Measurements from ENCODE around the gene SLC30A10.
"Not testable (repeated sequence)": the region's sequence is repeated elsewhere in the genome, so short reads cannot be mapped to it uniquely, and the experiment has no call there.

The SLC30A10 gene

GRCh38 chr1:219913005-219913770 lies 15.2 kb downstream of the SLC30A10 start:
- Histone ChIP-seq H3K4me1 (ENCODE audit: insufficient read depth, low read length) (no peaks in the 10 kb centered on the region), H3K9me3 (ENCODE audit: control insufficient read depth, insufficient read depth, low read length) (no peaks in the 10 kb centered on the region), H3K36me3 (ENCODE audit: insufficient read depth, low read length) (no peaks in the 10 kb centered on the region), H3K9ac (ENCODE audit: low read depth, low read length) (no peak overlapping the region)

- H3K36me3 ChIP-seq (ENCODE audit: insufficient read depth, low read length), result no peaks in the 10 kb centered on the region
- H3K9ac ChIP-seq (ENCODE audit: low read depth, low read length), result no peak overlapping the region
- H3K9me3 ChIP-seq (ENCODE audit: control insufficient read depth, insufficient read depth, low read length), result no peaks in the 10 kb centered on the region
- no peaks in the 10 kb centered on the region for H3K4me1 ChIP-seq (ENCODE audit: insufficient read depth, low read length)
Measured at GRCh38 chr1:219910716-219911115, 17.6 kb downstream of the SLC30A10 start.

GRCh38 chr1:219909476-219909875 lies 18.9 kb downstream of the SLC30A10 start:
- no peaks in the 10 kb centered on the region for H3K36me3 ChIP-seq (ENCODE audit: insufficient read depth, low read length)
- no peaks in the 10 kb centered on the region for H3K4me1 ChIP-seq (ENCODE audit: insufficient read depth, low read length)
- H3K9ac ChIP-seq (ENCODE audit: low read depth, low read length), result no peak overlapping the region
- no peaks in the 10 kb centered on the region for H3K9me3 ChIP-seq (ENCODE audit: control insufficient read depth, insufficient read depth, low read length)

GRCh38 chr1:219908170-219908569 lies 20.2 kb downstream of the SLC30A10 start:
- Histone ChIP-seq H3K9me3 (ENCODE audit: control insufficient read depth, insufficient read depth, low read length) (no peaks in the 10 kb centered on the region), H3K4me1 (ENCODE audit: insufficient read depth, low read length) (no peaks in the 10 kb centered on the region), H3K36me3 (ENCODE audit: insufficient read depth, low read length) (no peaks in the 10 kb centered on the region), H3K9ac (ENCODE audit: low read depth, low read length) (no peak overlapping the region)

GRCh38 chr1:219907772-219908070 lies 20.6 kb downstream of the SLC30A10 start:
- H3K9ac ChIP-seq (ENCODE audit: low read depth, low read length), result no peak overlapping the region
- no peaks in the 10 kb centered on the region for H3K4me1 ChIP-seq (ENCODE audit: insufficient read depth, low read length)
- H3K36me3 ChIP-seq (ENCODE audit: insufficient read depth, low read length), result no peaks in the 10 kb centered on the region
- H3K9me3 ChIP-seq (ENCODE audit: control insufficient read depth, insufficient read depth, low read length), result no peaks in the 10 kb centered on the region

- Histone ChIP-seq H3K9me3 (ENCODE audit: control insufficient read depth, insufficient read depth, low read length) (no peaks in the 10 kb centered on the region), H3K4me1 (ENCODE audit: insufficient read depth, low read length) (no peaks in the 10 kb centered on the region), H3K36me3 (ENCODE audit: insufficient read depth, low read length) (no peaks in the 10 kb centered on the region), H3K9ac (ENCODE audit: low read depth, low read length) (no peak overlapping the region)
Measured at GRCh38 chr1:219906924-219907771, 21.2 kb downstream of the SLC30A10 start.

- not testable (repeated sequence) for H3K4me1 ChIP-seq (ENCODE audit: insufficient read depth, low read length); H3K9me3 ChIP-seq (ENCODE audit: control insufficient read depth, insufficient read depth, low read length); H3K36me3 ChIP-seq (ENCODE audit: insufficient read depth, low read length); H3K9ac ChIP-seq (ENCODE audit: low read depth, low read length)
Measured at GRCh38 chr1:219906565-219906923, 21.8 kb downstream of the SLC30A10 start.

GRCh38 chr1:219905524-219905923 lies 22.8 kb downstream of the SLC30A10 start:
- no peaks in the 10 kb centered on the region for H3K36me3 ChIP-seq (ENCODE audit: insufficient read depth, low read length)
- no peak overlapping the region for H3K9ac ChIP-seq (ENCODE audit: low read depth, low read length)
- H3K4me1 ChIP-seq (ENCODE audit: insufficient read depth, low read length), result no peaks in the 10 kb centered on the region
- no peaks in the 10 kb centered on the region for H3K9me3 ChIP-seq (ENCODE audit: control insufficient read depth, insufficient read depth, low read length)

GRCh38 chr1:219904934-219905333 lies 23.4 kb downstream of the SLC30A10 start:
- H3K36me3 ChIP-seq (ENCODE audit: insufficient read depth, low read length), result no peaks in the 10 kb centered on the region

GRCh38 chr1:219903353-219903871 lies 24.9 kb downstream of the SLC30A10 start:
- Histone ChIP-seq H3K9me3 (ENCODE audit: control insufficient read depth, insufficient read depth, low read length) (no peaks in the 10 kb centered on the region), H3K36me3 (ENCODE audit: insufficient read depth, low read length) (no peaks in the 10 kb centered on the region), H3K9ac (ENCODE audit: low read depth, low read length) (no peak overlapping the region), H3K4me1 (ENCODE audit: insufficient read depth, low read length) (no peaks in the 10 kb centered on the region)

More at GRCh38 chr1:219904934-219905333, 23.4 kb downstream of the SLC30A10 start:
- no peaks in the 10 kb centered on the region for H3K9me3 ChIP-seq (ENCODE audit: control insufficient read depth, insufficient read depth, low read length)
- no peaks in the 10 kb centered on the region for H3K4me1 ChIP-seq (ENCODE audit: insufficient read depth, low read length)
- H3K9ac ChIP-seq (ENCODE audit: low read depth, low read length), result no peak overlapping the region

- Histone ChIP-seq H3K9me3 (ENCODE audit: control insufficient read depth, insufficient read depth, low read length) (no peaks in the 10 kb centered on the region), H3K4me1 (ENCODE audit: insufficient read depth, low read length) (no peaks in the 10 kb centered on the region)
Measured at GRCh38 chr1:219902951-219903350, 25.4 kb downstream of the SLC30A10 start.

GRCh38 chr1:219900882-219901281 lies 27.5 kb downstream of the SLC30A10 start:
- H3K36me3 ChIP-seq (ENCODE audit: insufficient read depth, low read length), result no peaks in the 10 kb centered on the region
- no peaks in the 10 kb centered on the region for H3K4me1 ChIP-seq (ENCODE audit: insufficient read depth, low read length)
- no peaks in the 10 kb centered on the region for H3K9me3 ChIP-seq (ENCODE audit: control insufficient read depth, insufficient read depth, low read length)
- H3K9ac ChIP-seq (ENCODE audit: low read depth, low read length), result no peak overlapping the region

More at GRCh38 chr1:219902951-219903350, 25.4 kb downstream of the SLC30A10 start:
- no peak overlapping the region for H3K9ac ChIP-seq (ENCODE audit: low read depth, low read length)
- no peaks in the 10 kb centered on the region for H3K36me3 ChIP-seq (ENCODE audit: insufficient read depth, low read length)

- H3K36me3 ChIP-seq (ENCODE audit: insufficient read depth, low read length), result no peaks in the 10 kb centered on the region
- H3K4me1 ChIP-seq (ENCODE audit: insufficient read depth, low read length), result no peaks in the 10 kb centered on the region
- H3K9ac ChIP-seq (ENCODE audit: low read depth, low read length), result no peak overlapping the region
- no peaks in the 10 kb centered on the region for H3K9me3 ChIP-seq (ENCODE audit: control insufficient read depth, insufficient read depth, low read length)
Measured at GRCh38 chr1:219900201-219900600, 28.2 kb downstream of the SLC30A10 start.

- no peak overlapping the region for H3K9ac ChIP-seq (ENCODE audit: low read depth, low read length)
- no peaks in the 10 kb centered on the region for H3K4me1 ChIP-seq (ENCODE audit: insufficient read depth, low read length)
- no peaks in the 10 kb centered on the region for H3K36me3 ChIP-seq (ENCODE audit: insufficient read depth, low read length)
- no peaks in the 10 kb centered on the region for H3K9me3 ChIP-seq (ENCODE audit: control insufficient read depth, insufficient read depth, low read length)
Measured at GRCh38 chr1:219898375-219898774, 30.0 kb downstream of the SLC30A10 start.

GRCh38 chr1:219897914-219898313 lies 30.4 kb downstream of the SLC30A10 start:
- H3K4me1 ChIP-seq (ENCODE audit: insufficient read depth, low read length), result no peaks in the 10 kb centered on the region
- H3K36me3 ChIP-seq (ENCODE audit: insufficient read depth, low read length), result no peaks in the 10 kb centered on the region
- no peaks in the 10 kb centered on the region for H3K9me3 ChIP-seq (ENCODE audit: control insufficient read depth, insufficient read depth, low read length)
- no peak overlapping the region for H3K9ac ChIP-seq (ENCODE audit: low read depth, low read length)
